HL-60 (cell line): ENCODE results near the gene TBC1D22A.

Experiments used
- DNase-seq, 2 experiments: peaks; one replicate each; pipeline ENCODE4 v3.0.0-alpha.2; 2010 to 2020; ENCODE audit warnings: low read depth in 1 of 2, low spot score in 1 of 2
- H3K27ac ChIP-seq: fragments of 250-450 bp; sonication (Bioruptor Pico); replicated peaks from 2 replicates; pipeline ENCODE4 v1.5.1; 2020; ENCODE audit warnings: mild to moderate bottlenecking, moderate library complexity
- H3K27me3 ChIP-seq: fragments of 250-450 bp; sonication (Bioruptor Pico); 2 replicates; pipeline ENCODE4 v1.5.1; 2021; ENCODE audit warnings: mild to moderate bottlenecking, moderate library complexity; ENCODE audit not compliant: insufficient read depth, poor library complexity, severe bottlenecking
- H3K4me3 ChIP-seq: replicated peaks from 2 replicates; pipeline ENCODE4 v1.5.1; 2011; ENCODE audit warnings: mild to moderate bottlenecking, control low read depth, low read length; ENCODE audit not compliant: insufficient read depth
- GABPA ChIP-seq: IDR thresholded peaks from 2 replicates; pipeline ENCODE4 v1.6.1; 2012; ENCODE audit warnings: low read depth
- POLR2AphosphoS5 ChIP-seq: IDR thresholded peaks from 2 replicates; pipeline ENCODE4 v1.6.1; 2012; ENCODE audit warnings: low read depth
- SPI1 ChIP-seq: IDR thresholded peaks from 2 replicates; pipeline ENCODE4 v1.6.1; 2012; ENCODE audit warnings: low read depth, mild to moderate bottlenecking, borderline replicate concordance
- TF ChIP-seq, protein P1 (sequence below): IDR thresholded peaks from 2 replicates; pipeline ENCODE4 v1.6.1; 2012; ENCODE audit warnings: low read depth; ENCODE audit not compliant: insufficient replicate concordance
- TF ChIP-seq, protein P2 (sequence below): IDR thresholded peaks from one replicate; pipeline ENCODE4 v1.5.1; 2011; ENCODE audit warnings: low read length, control low read depth, inconsistent platforms; ENCODE audit not compliant: insufficient read depth

TBC1D22A gene

GRCh38 chr22:47008208-47008885 lies 245.9 kb downstream of the TBC1D22A start:
- H3K4me3 ChIP-seq, result no peak overlapping the region
- TF ChIP-seq, protein P1, sequence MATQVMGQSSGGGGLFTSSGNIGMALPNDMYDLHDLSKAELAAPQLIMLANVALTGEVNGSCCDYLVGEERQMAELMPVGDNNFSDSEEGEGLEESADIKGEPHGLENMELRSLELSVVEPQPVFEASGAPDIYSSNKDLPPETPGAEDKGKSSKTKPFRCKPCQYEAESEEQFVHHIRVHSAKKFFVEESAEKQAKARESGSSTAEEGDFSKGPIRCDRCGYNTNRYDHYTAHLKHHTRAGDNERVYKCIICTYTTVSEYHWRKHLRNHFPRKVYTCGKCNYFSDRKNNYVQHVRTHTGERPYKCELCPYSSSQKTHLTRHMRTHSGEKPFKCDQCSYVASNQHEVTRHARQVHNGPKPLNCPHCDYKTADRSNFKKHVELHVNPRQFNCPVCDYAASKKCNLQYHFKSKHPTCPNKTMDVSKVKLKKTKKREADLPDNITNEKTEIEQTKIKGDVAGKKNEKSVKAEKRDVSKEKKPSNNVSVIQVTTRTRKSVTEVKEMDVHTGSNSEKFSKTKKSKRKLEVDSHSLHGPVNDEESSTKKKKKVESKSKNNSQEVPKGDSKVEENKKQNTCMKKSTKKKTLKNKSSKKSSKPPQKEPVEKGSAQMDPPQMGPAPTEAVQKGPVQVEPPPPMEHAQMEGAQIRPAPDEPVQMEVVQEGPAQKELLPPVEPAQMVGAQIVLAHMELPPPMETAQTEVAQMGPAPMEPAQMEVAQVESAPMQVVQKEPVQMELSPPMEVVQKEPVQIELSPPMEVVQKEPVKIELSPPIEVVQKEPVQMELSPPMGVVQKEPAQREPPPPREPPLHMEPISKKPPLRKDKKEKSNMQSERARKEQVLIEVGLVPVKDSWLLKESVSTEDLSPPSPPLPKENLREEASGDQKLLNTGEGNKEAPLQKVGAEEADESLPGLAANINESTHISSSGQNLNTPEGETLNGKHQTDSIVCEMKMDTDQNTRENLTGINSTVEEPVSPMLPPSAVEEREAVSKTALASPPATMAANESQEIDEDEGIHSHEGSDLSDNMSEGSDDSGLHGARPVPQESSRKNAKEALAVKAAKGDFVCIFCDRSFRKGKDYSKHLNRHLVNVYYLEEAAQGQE, result no peak
- TF ChIP-seq GABPA (no peak), POLR2AphosphoS5 (no peak), SPI1 (no peak)
- TF ChIP-seq, protein P2, sequence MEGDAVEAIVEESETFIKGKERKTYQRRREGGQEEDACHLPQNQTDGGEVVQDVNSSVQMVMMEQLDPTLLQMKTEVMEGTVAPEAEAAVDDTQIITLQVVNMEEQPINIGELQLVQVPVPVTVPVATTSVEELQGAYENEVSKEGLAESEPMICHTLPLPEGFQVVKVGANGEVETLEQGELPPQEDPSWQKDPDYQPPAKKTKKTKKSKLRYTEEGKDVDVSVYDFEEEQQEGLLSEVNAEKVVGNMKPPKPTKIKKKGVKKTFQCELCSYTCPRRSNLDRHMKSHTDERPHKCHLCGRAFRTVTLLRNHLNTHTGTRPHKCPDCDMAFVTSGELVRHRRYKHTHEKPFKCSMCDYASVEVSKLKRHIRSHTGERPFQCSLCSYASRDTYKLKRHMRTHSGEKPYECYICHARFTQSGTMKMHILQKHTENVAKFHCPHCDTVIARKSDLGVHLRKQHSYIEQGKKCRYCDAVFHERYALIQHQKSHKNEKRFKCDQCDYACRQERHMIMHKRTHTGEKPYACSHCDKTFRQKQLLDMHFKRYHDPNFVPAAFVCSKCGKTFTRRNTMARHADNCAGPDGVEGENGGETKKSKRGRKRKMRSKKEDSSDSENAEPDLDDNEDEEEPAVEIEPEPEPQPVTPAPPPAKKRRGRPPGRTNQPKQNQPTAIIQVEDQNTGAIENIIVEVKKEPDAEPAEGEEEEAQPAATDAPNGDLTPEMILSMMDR, result no peak
- H3K27ac ChIP-seq, result no peak overlapping the region
- no peaks in the 10 kb centered on the region for H3K27me3 ChIP-seq
- DNase-seq, result no peak

GRCh38 chr22:47009304-47010101 lies 247.1 kb downstream of the TBC1D22A start:
- no peak overlapping the region for H3K4me3 ChIP-seq
- H3K27ac ChIP-seq, result no peak overlapping the region
- TF ChIP-seq POLR2AphosphoS5 (no peak), SPI1 (no peak), GABPA (no peak)
- TF ChIP-seq, protein P1, result no peak
- TF ChIP-seq, protein P2, result no peak
- DNase-seq, result no peak
- H3K27me3 ChIP-seq, result no peaks in the 10 kb centered on the region

- H3K27ac ChIP-seq, result no peak overlapping the region
- H3K27me3 ChIP-seq, result no peaks in the 10 kb centered on the region
- no peak overlapping the region for H3K4me3 ChIP-seq
- TF ChIP-seq, protein P1, result no peak
- no peak for TF ChIP-seq SPI1
- TF ChIP-seq POLR2AphosphoS5, result no peak
- TF ChIP-seq, protein P2, result no peak
- TF ChIP-seq GABPA, result no peak
- no peak for DNase-seq
Measured at GRCh38 chr22:47010211-47010610, 247.8 kb downstream of the TBC1D22A start.
